NCI-H2196 (cell line): Measurements from ENCODE around the gene DUSP22.
"Not testable (repeated sequence)": the region's sequence is repeated elsewhere in the genome, so short reads cannot be mapped to it uniquely, and the experiment has no call there.

Source experiments
- DNase-seq: peaks from one replicate; lab custom pipeline; 2025; ENCODE audit not compliant: unreplicated experiment; lab: John Stamatoyannopoulos, UW

Gene DUSP22

DNA sequence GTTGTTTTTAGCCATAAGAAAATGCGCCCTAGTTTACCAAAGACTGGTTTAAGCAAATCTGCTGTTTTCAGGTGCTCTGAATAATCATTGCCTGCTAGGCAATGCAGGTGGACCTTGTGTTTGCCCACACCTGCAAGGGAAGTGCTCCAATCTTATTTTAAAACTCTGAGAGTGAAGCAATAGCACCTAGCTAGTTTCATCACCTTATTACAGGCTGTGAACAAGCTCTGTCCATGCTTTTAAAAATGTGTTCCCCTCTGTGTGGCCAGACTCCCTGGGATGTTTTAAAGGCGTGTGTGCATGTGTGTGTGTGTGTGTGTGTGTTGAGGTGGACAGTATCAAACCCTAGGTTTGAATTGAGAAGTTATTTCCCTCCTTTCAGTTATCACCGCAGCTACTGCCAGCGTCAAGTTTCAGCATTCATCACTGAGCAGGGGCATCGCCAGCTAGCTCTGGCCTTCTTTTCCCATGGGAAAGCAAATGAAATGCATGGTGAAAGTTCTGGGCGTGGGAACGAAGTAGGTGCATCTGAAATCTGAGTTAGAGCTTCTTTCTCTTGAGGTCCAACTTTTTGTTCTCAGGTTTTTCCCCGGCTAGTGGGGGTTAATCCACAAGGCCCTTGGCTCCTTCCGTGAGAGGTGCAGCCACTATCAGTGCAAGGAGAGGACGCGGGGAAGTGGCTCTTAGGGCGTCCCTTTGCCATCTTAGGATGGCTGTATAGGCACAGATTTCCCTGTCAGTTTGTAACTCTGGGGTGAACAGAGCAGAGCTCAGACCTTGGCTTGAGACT lies 30.8 kb downstream of the DUSP22 start:
- DNase-seq, result no peak

DNA sequence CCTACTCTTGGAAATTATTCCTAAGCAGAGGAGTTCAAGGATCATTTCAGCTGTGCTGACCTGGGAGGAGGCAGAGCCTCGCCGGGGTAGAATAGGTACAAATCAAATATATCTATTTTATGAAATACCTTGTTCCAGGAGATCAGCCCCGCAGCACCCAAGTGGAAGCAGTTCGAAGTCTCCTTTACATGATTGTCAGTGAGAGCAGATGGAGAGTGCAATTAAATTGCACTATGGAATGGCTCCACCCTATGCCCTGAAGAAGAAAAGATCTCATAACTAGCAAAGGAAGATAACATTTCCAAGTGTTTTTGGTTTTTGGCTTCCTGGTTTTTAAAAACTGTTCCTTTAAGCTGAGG lies 31.4 kb downstream of the DUSP22 start:
- DNase-seq, result no peak

DNA sequence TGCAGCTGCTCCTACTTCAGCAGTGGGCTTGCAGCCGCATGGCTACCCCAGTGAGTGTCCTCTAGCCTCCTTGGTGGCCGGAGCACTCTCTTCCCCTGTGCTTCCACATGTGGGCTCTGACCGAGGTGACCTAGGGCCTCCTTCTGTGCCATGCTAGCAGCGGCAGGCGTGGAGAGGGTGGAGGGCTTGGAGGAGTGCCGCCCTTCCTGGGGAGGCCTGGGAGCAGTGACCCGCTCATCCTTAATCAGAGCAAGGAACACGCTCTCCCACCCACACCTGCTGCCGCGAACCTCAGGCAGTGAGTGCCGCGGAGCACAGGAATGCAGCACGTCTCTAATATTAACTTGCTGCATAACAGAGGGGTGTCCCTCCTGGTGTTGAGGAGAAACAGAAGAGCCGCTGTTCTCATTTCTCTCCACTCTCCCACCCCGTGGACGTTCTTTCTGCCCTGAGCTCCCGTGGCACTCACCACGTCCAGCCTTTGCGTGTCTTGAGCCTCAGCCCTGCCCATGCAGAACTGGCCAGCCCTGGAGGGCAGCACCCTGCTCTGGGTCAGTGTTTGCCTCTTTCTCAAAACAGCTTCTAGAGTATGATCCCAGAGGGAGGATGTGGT lies 31.9 kb downstream of the DUSP22 start:
- DNase-seq, result no peak

DNA sequence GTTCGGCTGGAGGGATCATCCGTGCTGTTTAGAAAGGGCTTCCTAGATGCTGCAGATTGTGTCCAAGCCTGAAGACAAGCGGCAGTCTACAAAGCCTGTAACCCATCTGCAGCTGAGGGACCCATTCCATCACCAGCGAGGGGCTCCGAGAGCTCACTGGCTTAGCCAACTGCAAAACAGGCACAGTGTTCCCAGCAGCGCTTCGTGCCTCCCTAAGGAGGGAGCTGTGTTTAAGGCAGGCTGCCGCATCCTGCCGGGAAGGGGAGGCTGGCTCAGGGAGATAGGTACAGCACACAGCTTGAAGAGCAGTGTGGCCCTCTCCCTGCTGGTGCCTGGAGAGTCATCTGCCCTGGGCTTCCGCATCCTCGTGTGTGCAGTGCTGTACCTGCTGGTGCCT lies 32.4 kb downstream of the DUSP22 start:
- no peak for DNase-seq

DNA sequence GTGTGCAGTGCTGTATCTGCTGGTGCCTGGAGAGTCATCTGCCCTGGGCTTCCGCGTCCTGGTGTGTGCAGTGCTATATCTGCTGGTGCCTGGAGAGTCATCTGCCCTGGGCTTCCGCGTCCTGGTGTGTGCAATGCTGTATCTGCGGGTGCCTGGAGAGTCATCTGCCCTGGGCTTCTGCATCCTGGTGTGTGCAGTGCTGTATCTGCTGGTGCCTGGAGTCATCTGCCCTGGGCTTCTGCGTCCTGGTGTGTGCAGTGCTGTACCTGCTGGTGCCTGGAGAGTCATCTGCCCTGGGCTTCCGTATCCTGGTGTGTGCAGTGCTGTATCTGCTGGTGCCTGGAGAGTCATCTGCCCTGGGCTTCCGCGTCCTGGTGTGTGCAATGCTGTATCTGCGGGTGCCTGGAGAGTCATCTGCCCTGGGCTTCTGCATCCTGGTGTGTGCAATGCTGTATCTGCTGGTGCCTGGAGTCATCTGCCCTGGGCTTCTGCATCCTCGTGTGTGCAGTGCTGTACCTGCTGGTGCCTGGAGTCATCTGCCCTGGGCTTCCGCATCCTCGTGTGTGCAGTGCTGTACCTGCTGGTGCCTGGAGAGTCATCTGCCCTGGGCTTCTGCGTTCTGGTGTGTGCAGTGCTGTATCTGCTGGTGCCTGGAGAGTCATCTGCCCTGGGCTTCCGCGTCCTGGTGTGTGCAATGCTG lies 33.0 kb downstream of the DUSP22 start:
- not testable (repeated sequence) for DNase-seq

DNA sequence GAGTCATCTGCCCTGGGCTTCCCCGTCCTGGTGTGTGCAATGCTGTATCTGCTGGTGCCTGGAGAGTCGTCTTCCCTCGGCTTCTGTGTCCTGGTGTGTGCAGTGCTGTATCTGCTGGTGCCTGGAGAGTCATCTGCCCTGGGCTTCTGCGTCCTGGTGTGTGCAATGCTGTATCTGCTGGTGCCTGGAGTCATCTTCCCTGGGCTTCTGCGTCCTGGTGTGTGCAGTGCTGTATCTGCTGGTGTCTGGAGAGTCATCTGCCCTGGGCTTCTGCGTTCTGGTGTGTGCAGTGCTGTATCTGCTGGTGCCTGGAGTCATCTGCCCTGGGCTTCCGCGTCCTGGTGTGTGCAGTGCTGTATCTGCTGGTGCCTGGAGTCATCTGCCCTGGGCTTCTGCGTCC lies 33.8 kb downstream of the DUSP22 start:
- not testable (repeated sequence) for DNase-seq

DNA sequence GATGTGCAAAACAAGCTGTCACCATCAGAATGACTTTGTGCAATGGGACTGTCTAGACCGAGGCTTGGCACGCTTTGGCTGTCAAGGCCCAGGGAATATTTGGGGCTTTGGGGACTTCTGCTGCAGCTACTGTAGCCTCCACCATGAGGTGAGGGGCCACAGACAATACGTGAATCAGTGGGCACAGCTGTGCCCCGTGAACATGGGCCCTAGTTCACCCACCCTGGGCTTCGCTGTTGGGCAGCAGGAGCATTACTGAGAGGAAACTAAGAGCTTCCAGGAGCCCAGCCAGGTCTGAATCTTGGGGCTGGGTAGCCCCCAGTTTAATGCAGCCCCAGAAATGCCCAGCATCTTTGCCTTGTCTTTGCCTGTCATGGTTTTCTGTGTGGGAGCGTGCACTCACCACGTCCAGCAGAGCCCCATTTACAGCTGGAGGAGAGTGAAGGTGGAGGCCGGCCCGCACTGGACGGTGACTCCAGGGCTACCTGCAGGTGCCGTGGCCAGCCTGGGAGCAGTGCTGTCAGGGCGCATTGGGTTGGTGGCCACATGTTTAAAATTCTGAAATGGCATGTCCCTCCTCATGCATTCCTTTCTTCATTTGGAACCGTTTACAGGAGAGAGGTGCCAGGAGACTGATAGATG lies 34.7 kb downstream of the DUSP22 start:
- no peak for DNase-seq

DNA sequence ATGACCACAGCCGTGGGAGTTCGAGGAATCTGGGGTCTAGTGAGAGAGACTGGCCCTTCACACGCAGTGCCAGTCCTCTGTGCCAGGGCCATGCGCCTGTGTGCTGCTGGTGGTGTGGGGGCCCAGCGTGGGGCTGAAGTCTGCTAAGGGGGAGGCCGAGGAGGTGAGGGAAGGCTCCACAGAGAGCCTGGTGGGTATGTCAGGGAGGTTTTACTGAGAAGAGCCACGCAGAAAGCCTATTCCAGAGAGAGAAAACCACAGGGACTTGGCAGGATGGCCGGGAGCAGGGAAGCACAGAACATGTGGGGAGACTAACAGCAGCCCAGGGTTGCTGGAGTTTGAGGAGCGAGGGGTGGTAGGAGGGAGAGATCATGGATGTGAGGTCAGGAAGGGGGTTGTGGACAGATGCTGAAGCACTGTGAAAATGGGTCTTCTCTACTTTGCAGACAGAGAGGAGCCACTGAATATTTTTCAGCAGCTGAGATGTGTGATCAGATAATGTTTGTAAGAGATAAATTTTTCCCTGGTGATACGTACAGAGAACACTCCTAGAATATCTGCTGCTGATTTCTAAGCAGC lies 35.3 kb downstream of the DUSP22 start:
- DNase-seq, result no peak

DNA sequence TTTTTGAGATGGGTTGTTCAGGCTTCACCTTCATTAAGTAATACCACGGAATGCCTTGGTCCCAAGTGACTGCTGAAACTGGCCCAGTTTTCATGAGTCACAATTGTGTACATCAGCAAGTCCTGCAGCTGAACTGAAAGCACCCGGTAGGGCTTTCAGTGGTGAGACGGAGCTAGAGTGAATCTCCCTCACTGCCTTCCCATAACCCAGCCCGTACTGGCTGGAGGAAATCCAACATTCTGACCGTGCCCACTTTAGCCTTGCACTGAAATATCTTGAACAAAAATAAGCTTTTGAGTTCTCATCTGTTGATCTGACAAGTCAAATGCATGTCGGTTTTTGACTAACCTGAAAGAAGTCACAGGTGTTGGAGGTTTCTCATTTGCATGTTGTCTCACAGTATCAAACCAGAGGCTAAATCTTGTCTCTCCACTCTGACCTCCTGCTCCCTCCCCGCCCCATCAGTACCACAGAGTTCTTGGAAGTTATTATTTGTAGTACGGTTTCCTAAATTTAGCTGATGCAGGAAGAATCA lies 35.9 kb downstream of the DUSP22 start:
- no peak for DNase-seq

DNA sequence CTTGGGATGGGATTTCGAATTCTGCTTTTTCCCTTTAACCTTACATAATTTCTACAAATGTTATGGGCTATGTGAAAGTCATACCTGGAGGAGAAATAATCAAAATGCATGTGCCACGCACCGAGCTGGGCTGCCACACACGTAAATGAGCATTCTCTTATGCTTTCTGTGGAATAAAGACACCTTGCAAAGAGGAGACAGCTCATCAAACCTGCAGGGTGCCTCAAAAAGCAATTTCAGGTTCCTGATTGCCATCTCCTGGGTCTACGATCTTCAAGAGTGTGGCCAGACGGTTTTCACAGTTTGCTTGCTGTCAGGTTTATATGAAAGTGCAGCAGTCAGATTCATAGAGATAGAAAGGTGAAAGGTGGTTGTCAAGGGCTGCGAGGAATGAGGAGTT lies 36.6 kb downstream of the DUSP22 start:
- DNase-seq, result no peak

DNA sequence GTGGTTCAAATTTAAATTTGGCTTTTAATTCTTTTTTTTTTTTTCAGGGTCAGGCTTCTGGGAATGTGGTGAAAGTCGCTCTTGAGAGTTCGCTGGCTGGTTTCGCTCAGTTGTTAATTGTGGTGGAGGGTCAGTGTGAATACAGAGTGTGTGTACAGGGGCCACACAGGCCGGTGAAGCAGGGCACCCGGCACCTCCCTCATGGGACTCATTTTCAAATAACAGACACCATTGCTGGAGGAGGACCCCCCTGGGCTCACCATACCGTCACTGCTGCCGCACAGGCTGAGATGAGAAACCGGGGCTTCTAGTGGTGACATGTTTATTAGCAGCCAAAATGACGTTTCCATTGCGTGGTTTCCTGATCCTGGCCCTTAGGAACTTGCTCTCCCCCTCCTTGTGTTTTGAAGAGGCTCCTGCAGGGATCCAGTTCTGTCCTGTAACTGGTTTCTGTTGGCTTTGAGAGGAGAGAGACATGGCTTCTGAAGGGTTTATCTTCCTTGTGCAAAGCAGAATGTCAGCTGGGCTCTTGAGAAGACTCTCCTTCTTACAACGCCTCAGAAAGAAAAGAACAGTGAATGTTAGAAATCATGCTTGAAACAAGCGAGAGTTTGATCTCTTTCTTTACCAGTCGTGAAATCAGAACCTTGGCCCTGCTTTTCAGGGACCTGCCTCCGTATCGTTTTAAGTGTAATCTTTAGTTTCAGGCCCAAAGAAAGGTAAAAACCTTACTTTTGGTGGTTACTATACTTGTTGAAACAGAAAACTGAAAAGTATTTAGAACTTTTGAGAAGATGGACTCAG lies 37.8 kb downstream of the DUSP22 start:
- DNase-seq, result no peak

DNA sequence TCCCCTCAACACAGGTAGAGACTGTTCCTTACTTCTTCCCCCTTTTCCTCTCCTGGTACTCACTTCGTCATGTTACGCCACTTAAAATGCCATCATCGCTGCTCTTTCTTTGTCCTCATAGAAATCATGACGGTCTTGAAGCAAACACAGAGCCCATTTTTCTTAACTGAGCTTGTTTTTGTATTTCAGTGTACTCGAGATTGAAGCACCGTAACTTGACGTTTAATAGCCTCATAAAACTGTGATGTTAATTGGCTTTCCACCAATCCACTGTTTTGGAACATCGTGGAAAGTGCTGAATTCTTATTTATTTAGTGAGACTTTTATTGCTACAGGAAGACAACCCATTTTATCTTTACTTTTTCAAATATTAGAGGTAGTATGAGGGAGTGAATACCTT lies 38.7 kb downstream of the DUSP22 start:
- DNase-seq, result no peak

DNA sequence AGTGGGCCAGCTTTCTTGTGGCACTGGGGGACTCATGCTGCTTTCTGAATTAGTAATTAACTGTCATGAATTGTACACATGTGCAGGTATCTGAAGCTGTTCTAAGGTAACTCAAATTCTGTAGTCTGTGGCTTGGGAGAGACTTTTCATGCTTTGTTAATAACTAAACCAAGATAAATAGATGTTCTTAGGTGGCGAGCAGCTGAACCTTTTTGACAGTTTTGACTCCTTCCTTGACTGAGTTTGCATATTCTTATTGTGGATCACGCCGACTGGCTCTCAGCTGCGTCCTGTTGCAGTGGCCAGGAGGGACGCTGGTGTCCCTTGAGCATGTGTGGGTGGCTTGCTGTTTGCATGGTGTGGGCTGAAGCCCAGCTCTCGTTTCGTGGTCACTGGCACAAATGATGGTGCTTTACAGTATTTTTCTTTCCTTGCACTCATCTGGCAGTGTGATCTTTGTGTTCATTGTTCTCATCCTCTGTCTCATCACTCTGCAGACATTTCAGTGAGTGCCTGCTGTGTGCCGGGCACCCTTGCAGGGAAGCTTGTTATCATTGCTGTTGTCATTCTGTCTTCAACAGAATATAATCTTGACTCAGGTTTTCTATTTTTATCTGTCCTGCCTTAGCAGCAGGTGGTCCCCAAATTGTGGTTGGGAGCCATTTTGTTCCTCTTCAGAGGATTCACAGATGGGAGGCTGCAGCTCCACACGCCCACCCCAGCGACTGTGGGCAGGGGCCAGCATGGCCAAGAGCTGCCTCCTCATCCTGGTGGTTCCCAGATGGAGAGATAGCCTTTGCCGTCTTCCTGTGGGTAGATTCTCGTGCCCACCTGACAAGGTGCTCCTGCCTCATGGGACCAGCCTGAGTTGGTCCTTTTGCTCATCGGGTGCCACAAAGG lies 39.6 kb downstream of the DUSP22 start:
- no peak for DNase-seq

DNA sequence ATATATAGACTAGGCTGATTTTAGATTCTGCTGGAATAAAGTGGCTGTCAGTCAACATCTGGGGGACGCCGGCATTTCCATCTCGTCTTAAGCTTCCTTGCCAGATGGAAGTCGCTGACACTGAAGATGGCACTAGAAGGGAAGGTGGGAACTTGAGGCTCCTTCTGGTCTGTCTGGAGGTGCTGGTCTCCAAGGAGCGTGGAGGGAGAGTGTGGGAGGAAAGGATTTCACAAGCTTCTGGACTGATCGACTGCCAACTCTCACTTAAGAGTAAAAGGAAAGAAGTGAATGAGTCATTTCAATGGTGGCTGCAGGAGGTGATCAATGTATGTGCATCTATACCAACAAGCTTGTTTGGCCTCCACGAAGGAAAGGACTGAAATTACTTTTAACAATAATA lies 40.4 kb downstream of the DUSP22 start:
- DNase-seq, result no peak

DNA sequence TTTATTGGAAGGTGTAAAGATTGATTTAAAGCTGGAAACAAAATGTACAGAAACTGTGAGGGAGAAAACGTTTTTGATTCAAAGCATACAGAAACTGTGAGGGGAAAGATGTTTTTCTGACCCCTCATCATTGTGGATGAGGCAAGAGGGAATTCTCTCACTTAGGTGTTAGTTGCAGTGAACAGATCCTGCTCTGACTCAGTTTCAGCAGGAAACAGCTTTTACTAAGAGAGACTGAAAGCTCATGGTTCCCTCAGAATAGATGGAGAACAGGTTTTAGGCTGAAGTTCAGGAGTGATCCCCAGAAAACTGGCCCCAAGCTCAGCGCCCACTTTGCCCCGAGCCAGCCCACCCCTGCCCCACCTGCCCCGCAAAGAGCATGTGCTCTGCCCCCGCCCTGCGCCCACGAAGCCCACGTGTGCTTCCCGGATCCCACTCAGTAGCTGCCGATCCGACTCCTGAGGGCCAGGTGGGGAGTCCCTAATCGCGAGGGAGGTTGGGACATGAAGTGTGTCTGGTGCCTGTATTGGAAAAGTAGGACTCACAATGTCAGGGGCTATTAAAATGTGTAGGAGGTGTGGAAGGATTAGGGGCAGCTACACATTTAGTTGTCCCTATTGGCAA lies 41.2 kb downstream of the DUSP22 start:
- DNase-seq, result no peak

DNA sequence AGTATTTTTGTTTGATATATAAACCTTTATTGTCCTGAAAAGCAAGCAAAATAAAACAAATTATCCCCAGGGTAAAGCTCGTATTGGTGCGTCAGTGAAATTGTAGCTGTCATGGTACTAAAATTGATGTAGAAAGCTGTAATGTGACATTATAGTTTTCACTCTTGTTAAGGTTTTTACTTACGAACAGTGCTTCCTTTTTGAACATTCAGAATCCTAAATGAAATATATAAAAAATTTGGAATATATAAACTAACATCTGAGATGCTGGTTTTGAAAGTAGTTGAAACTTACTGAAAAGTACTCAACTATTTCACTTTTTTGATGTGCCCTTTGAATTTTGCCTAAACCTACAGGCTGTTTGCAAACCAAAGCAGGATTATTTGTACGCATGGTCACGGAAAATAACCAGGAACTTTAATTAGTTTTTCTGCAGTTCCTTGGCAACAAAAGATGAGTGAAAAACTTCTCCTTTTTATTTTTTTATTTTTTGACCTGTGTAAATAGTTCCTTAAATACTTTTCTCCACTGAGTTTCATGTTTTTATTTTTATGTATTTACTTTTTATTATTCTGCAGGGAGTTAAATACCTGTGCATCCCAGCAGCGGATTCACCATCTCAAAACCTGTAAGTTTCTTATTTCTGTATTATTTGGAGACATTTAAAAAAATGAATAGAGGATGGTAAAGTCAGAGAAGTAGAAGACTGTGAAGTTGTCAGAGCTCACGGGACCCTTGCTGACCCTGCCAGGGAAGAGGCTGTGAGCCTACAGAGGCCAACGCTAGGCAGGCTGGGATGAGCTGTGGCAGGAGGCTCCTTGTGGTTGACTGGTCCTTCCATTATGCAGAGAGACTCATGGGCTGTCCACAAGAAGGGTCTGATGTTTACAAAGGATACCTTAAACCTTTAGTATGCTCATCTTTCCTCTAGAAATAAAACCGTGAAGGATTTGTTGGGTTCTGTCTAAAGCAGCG lies 42.5 kb downstream of the DUSP22 start:
- no peak for DNase-seq

DNA sequence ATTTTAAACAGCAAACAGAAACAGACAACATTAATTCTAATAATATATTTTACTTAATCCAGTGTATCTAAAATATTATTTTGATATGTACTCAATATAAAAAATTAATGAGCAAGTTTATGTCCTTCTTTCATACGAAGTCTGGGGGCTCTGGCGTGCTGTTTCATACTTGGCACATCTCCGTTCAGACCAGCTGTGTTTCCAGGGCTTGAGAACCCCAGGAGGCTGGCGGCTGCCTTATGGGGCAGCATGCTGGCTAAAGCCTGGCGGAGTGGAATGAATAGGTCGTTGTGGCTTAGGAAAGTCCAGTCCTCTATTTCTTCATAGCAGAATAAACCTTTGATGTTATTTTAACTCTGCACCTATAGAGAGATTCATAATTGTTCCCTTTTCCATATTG lies 43.3 kb downstream of the DUSP22 start:
- no peak for DNase-seq
